ENCODE results near the gene RNF126.

RNF126 gene

DNA sequence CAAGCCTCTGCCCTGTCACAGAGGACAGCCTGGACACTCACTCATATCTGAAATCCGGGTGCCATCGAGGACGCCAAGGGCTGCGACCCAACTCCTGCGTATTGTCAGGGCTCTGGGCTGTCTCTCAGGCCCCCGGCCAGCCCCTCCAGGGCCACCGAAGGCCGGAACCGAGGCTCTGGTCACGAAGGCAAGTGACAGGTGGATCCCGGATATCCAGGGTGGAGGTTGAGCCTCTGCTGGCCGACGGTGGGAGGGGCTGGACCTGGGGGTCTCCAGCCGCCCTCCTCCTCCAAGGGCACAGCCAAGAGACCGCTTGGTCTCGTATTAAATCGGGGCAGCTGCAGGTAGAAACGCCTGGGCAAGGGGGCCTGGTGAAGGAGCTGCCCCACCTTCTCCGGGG, 5.4 kb downstream of the RNF126 start:
- TF ChIP-seq, protein P1, sequence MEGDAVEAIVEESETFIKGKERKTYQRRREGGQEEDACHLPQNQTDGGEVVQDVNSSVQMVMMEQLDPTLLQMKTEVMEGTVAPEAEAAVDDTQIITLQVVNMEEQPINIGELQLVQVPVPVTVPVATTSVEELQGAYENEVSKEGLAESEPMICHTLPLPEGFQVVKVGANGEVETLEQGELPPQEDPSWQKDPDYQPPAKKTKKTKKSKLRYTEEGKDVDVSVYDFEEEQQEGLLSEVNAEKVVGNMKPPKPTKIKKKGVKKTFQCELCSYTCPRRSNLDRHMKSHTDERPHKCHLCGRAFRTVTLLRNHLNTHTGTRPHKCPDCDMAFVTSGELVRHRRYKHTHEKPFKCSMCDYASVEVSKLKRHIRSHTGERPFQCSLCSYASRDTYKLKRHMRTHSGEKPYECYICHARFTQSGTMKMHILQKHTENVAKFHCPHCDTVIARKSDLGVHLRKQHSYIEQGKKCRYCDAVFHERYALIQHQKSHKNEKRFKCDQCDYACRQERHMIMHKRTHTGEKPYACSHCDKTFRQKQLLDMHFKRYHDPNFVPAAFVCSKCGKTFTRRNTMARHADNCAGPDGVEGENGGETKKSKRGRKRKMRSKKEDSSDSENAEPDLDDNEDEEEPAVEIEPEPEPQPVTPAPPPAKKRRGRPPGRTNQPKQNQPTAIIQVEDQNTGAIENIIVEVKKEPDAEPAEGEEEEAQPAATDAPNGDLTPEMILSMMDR (conservative IDR thresholded peaks at IDR 0.05): no peak
- no peak overlapping the region for H3K27ac ChIP-seq

DNA sequence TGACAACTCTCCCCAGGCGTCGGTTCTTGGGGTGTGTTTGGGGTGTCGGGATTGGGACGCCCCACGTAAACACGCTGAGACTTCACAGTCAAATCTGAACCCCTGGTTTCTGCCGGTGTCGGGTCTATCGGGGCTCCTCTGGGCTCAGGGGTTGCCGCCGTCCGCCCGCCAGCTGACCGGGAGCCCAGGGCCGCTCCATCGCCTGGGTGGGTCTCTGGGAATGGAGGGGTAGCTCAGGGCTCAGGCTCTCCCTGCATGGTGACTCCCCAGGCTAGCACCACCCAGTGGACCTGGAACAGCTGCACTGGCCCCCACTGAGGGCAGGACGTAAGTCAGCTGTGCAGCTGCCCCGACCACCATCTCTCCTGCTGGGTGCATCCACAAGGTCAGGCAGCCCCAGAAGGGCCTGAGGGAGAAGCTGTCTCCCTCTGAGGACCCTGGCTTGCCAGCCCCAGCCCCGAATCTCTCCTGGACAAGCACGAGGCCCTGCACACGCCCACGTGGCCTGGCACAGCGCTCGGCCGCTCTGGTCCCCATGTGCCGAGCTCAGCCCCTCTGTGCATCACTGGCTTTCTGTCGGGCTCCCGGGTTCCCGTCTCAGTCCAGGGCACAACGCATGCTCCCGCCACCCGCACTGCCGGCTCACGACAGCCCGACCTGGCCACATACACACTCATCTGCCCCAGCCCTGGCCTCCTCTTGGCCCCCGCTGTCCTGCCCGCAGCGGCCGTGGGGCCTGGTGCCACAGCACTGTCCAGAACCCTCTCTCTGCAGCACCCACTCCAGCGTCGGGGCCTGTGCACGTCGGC, 6.1 kb downstream of the RNF126 start:
- TF ChIP-seq, protein P1 (conservative IDR thresholded peaks at IDR 0.05): no peak
- no peak overlapping the region for H3K27ac ChIP-seq

DNA sequence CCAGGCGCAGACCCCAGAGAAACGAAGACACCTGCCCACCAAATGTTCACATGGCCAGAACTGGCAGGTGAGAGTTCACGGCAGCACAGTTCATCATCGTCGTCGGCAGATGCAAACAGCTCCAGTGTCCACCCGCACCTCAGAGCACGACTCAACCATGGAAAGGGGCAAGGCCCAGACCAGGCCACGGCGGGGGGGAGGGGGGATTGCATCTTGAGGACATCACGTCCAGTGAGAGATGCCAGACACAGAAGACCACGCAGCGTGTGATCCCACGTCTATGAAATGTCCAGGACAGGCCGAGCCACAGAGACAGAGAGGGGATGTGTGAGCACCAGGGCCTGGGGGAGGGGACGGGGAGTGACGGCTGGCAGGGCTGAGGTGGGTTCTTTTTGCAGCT, 7.3 kb downstream of the RNF126 start:
- TF ChIP-seq, protein P1 (conservative IDR thresholded peaks at IDR 0.05): no peak
- H3K27ac ChIP-seq: no peak overlapping the region

DNA sequence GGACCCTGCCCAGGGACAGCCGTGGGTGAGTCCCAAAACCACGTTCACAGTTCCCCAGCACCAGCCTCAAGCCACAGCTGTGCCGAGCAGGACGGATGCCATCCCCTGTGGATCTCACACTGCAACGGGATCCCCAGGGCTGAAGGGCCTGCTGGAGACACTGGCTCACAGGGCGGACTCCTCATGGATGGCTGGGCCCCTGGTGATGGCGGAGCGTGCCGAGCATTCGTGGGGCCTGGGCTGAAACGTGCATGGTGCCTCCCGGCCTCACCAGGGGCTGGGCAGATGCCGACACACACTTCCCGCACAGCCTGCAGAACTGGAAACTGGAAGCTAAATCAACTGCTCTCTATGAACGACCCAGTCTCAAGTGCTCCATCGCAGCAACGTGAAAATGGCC, 9.6 kb downstream of the RNF126 start:
- TF ChIP-seq, protein P1 (conservative IDR thresholded peaks at IDR 0.05): no peak
- no peak overlapping the region for H3K27ac ChIP-seq

DNA sequence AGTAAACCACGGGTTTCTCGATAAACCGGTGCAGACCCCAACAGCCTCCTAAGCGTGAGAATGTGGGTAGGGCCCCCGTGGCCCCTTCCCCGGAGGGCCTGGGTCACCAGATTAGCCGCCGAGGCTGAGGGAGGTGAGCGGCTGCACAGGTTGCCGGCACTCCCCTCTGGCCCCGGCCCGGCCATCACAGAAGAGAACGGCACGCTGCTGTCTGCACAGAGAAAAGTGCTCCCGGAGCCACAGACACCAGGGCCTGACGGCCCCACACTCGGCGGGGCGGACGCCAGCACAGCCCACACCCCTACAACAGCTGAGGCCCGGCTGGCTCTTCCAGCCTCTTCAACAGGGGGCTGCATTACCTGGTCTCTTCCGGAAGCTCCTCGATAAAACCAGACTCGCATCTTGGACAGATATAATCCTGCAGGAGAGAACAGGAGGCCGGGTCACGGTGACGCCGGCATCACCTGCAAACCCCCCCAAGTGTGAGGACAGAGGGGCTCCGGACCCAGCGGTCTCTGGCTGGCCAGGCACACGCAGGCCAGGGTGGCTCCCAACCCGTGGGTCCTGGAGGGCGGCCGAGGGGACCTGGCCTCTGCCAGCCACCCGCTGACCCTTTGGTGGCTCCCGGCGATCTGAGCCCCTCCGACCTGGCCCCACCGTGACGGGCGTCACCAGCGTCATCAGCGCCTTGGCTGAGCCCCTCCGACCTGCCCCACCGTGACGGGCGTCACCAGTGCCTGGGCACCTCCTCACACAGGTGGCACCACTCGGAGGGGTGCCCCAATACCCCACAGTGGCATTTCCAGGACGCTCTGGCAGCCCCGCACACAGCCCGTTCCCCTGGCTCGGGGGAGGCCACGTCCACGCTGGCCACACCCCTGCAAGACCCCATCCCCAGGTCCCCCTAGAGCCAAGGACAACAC, 10.3 kb downstream of the RNF126 start:
- TF ChIP-seq, protein P1 (conservative IDR thresholded peaks at IDR 0.05): no peak
- H3K27ac ChIP-seq: no peak overlapping the region

DNA sequence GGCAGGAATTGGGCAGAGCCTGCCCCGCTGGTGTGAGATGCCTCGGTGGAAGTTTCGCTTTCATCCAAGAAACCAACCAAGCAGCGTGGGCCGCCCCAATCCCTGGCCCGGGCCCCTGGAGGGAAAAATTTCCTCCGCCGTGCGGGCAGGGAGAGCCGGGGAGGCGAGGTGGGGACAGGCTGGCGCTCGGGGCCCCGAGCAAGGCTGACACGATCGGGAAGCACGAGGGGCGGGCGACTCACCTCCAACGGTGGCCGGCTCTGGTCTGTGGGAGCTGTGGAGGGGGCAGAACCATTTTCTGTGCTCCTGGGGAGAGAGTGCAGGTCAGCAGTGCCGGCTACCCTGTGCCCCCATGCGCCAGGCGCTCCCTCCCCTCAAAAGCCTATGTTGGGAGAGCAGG, 11.0 kb downstream of the RNF126 start:
- TF ChIP-seq, protein P1 (conservative IDR thresholded peaks at IDR 0.05): no peak
- H3K27ac ChIP-seq: no peak overlapping the region

DNA sequence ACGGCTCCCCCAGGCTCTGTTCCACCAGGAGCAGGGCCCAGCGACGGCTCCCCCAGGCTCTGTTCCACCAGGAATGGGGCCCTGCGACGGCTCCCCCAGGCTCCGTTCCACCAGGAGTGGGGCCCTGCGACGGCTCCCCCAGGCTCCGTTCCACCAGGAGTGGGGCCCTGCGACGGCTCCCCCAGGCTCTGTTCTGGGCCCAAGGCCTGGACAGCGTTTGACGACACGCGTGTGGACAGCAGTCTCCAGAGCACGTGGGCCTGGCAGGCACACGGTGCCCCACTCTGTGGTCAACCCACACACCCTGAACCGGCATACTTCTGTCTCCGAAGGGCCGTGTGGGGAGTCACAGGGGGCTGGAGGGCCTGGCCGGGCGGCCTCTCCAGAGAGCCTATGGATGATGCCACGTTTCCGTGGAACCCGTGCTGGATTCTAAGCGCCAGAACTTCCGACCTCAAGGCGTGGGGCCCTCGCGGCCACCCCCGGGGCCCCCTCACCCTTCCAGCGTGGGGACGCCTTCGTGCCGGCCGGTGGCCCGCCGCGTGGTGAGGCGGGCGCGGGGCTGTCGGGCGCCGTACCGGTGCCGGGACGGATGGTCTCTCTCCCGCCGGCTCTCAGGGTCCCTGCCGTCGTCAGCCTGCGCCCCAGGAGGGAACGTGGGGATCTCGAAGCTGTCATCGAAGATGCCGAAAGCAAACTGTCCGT, 11.7 kb downstream of the RNF126 start:
- TF ChIP-seq, protein P1 (conservative IDR thresholded peaks at IDR 0.05): no peak
- H3K27ac ChIP-seq: no peak overlapping the region

Data from VCaP (cell line).